Right forelimb (tissue), 1 donor: ENCODE data around the gene PTGIS.
A peak's percentile ranks its signal among the peaks of the same experiment; 100 is the strongest.

Experiments used
- DNase-seq: peaks from one replicate; pipeline ENCODE4 v3.0.0-alpha.2; 2018

The PTGIS gene

GRCh38 chr20:49556621-49557020, 11.3 kb downstream of the PTGIS start:
- no peak for DNase-seq

GRCh38 chr20:49549801-49550551, 18.0 kb downstream of the PTGIS start:
- DNase-seq, result no peak

GRCh38 chr20:49548371-49548947, 19.5 kb downstream of the PTGIS start:
- DNase-seq, result no peak

GRCh38 chr20:49545572-49545971, 22.4 kb downstream of the PTGIS start:
- no peak for DNase-seq

- no peak for DNase-seq
Observed at GRCh38 chr20:49544535-49544934, 23.4 kb downstream of the PTGIS start.

- DNase-seq, result no peak
Observed at GRCh38 chr20:49543858-49544437, 24.0 kb downstream of the PTGIS start.

- no peak for DNase-seq
Observed at GRCh38 chr20:49543071-49543857, 24.7 kb downstream of the PTGIS start.

- DNase-seq, result no peak
Observed at GRCh38 chr20:49542514-49542991, 25.4 kb downstream of the PTGIS start.

- DNase-seq, result peak; percentile 75
Observed at GRCh38 chr20:49541733-49542513, 26.0 kb downstream of the PTGIS start.

GRCh38 chr20:49540687-49541435, 27.1 kb downstream of the PTGIS start:
- DNase-seq, result no peak

GRCh38 chr20:49540232-49540620, 27.7 kb downstream of the PTGIS start:
- DNase-seq, result no peak

GRCh38 chr20:49539481-49540231, 28.3 kb downstream of the PTGIS start:
- DNase-seq, result no peak

- no peak for DNase-seq
Observed at GRCh38 chr20:49538950-49539349, 29.0 kb downstream of the PTGIS start.

GRCh38 chr20:49534255-49534712, 33.7 kb downstream of the PTGIS start:
- peak; percentile 72 for DNase-seq

- DNase-seq, result no peak
Observed at GRCh38 chr20:49532285-49532946, 35.5 kb downstream of the PTGIS start.

GRCh38 chr20:49529470-49529869, 38.5 kb downstream of the PTGIS start:
- DNase-seq, result no peak

GRCh38 chr20:49526568-49526967, 41.4 kb downstream of the PTGIS start:
- DNase-seq, result no peak

- no peak for DNase-seq
Observed at GRCh38 chr20:49526056-49526455, 41.9 kb downstream of the PTGIS start.

GRCh38 chr20:49523767-49524360, 44.1 kb downstream of the PTGIS start:
- no peak for DNase-seq

GRCh38 chr20:49521356-49521755, 46.6 kb downstream of the PTGIS start:
- DNase-seq, result no peak
